Gastrocnemius medialis (tissue), 4 donors: ENCODE results near the gene GPBP1.
A peak's percentile ranks its signal among the peaks of the same experiment; 100 is the strongest.

Experiments
- POLR2A ChIP-seq, 2 donors: fragments of 450-650 bp; IDR thresholded peaks; one replicate each; pipeline ENCODE4 v1.6.1; 2017; ENCODE audit warnings: antibody characterized with exemption in 2 of 2, mild to moderate bottlenecking in 2 of 2, moderate library complexity in 2 of 2
- TF ChIP-seq, protein P1 (sequence below), 5 experiments: fragments of 450-650 bp in 3 of 5; fragments of 200-600 bp in 2 of 5; sonication (generic) in 2 of 5; IDR thresholded peaks in 4 of 5; conservative IDR thresholded peaks in 1 of 5; 1 replicate in 4 of 5; 2 replicates in 1 of 5; pipeline ENCODE4 v1.5.1; 2016 to 2019; ENCODE audit warnings: antibody characterized with exemption in 5 of 5, mild to moderate bottlenecking in 3 of 5, moderate library complexity in 3 of 5

DNA sequence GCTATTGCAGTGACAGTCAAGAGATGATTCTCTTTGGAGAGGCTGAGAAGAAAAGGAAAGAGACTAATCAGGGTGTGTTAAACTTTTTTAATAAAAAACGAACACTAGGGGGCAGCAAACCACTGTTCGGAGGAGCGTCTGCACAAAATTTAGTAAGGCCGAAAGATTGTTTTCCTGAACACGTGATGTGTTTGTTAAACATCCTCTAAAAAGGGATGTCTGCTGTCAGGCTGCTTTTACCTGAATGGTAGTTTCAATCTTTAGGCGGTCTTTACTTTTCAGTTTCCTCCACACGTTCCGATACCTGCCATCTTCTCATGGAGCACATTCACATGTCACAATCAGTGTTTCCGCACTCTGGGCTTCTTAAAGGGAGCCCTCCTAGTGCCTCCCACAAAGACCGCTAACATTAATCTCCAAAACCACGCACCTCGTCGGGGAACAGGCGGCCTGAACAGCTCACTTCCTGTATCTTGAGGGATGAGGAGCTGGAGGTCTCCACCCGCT lies 125.2 kb downstream of the GPBP1 start:
- TF ChIP-seq, protein P1, sequence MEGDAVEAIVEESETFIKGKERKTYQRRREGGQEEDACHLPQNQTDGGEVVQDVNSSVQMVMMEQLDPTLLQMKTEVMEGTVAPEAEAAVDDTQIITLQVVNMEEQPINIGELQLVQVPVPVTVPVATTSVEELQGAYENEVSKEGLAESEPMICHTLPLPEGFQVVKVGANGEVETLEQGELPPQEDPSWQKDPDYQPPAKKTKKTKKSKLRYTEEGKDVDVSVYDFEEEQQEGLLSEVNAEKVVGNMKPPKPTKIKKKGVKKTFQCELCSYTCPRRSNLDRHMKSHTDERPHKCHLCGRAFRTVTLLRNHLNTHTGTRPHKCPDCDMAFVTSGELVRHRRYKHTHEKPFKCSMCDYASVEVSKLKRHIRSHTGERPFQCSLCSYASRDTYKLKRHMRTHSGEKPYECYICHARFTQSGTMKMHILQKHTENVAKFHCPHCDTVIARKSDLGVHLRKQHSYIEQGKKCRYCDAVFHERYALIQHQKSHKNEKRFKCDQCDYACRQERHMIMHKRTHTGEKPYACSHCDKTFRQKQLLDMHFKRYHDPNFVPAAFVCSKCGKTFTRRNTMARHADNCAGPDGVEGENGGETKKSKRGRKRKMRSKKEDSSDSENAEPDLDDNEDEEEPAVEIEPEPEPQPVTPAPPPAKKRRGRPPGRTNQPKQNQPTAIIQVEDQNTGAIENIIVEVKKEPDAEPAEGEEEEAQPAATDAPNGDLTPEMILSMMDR (IDR thresholded peaks at IDR 0.05 in 4 of 5, conservative IDR thresholded peaks at IDR 0.05 in 1 of 5): peak; percentile 47 to 73 (median 55)
- TF ChIP-seq POLR2A (IDR thresholded peaks at IDR 0.05): no peak
